ENCODE data around the gene PRSS38.

GRCh38 chr1:227788271-227789083, 27.0 kb upstream of the PRSS38 start:
- no peak for TF ChIP-seq CTCF (IDR thresholded peaks at IDR 0.05)
- no peak for TF ChIP-seq POLR2AphosphoS5 (IDR thresholded peaks at IDR 0.05)
